Gastrocnemius medialis (tissue), 4 donors: ENCODE results near the gene RFTN1. TPM values are rescaled to one million over a fixed set of nuclear protein-coding genes. Genes with fewer than 3 reads are reported as not detected.

Experiments used
- ATAC-seq, 2 donors: fragments of 150-250 bp; one replicate each; pipeline ENCODE4 v1.9.1; 2016
- DNase-seq, 2 donors: peaks; one replicate each; pipeline ENCODE4 v3.0.0-alpha.2; 2019
- H3K27ac ChIP-seq, 4 donors: fragments of 200-600 bp; sonication (generic); 1 replicate in 1 of 4; 2 replicates in 3 of 4; pipeline ENCODE4 v1.5.1; 2016 to 2018; ENCODE audit warnings: mild to moderate bottlenecking in 2 of 4, moderate library complexity in 1 of 4
- H3K27me3 ChIP-seq, 3 donors: fragments of 200-600 bp; sonication (generic) in 2 of 3; 1 replicate in 1 of 3; 2 replicates in 2 of 3; pipeline versions ENCODE4 v1.5.1 to v1.6.0; 2016 to 2019; ENCODE audit warnings: mild to moderate bottlenecking in 1 of 3, moderate library complexity in 1 of 3
- H3K36me3 ChIP-seq, 2 donors: fragments of 200-600 bp; sonication (generic) in 1 of 2; one replicate each; pipeline ENCODE4 v1.5.1; 2017 to 2018
- H3K4me1 ChIP-seq, 2 donors: fragments of 200-600 bp; sonication (generic) in 1 of 2; one replicate each; pipeline ENCODE4 v1.5.1; 2016 to 2017; ENCODE audit warnings: mild to moderate bottlenecking in 2 of 2
- H3K4me3 ChIP-seq, 4 donors: fragments of 200-600 bp; sonication (generic) in 3 of 4; 1 replicate in 1 of 4; 2 replicates in 3 of 4; pipeline ENCODE4 v1.5.1; 2016 to 2019; ENCODE audit warnings: mild to moderate bottlenecking in 2 of 4
- H3K9me3 ChIP-seq, 3 donors: fragments of 200-600 bp; sonication (generic) in 2 of 3; 1 replicate in 1 of 3; 2 replicates in 2 of 3; pipeline ENCODE4 v1.5.1; 2016 to 2019
- POLR2A ChIP-seq, 2 donors: fragments of 450-650 bp; IDR thresholded peaks; one replicate each; pipeline ENCODE4 v1.6.1; 2017; ENCODE audit warnings: antibody characterized with exemption in 2 of 2, mild to moderate bottlenecking in 2 of 2, moderate library complexity in 2 of 2
- in situ Hi-C, 4 donors: fragments of 200-750 bp; cut with MboI; loops; one replicate each; pipeline versions ENCODE4 v1.15.0 to v1.8.0; 2017; ENCODE audit warnings: low sequenced_read_pairs in 4 of 4
- intact Hi-C: fragments of 100-400 bp; cut with DNase I; formaldehyde crosslinking; loops from one replicate; pipeline ENCODE4 v1.15.1; 2023; ENCODE audit warnings: low total_unique reads
- total RNA-seq, 4 donors: library from RNA; depleted of rRNA; stranded (reverse); fragments of >200 nt; gene quantifications; one replicate each; pipeline versions ENCODE4 v1.1.0 to v1.2.3, GENCODE V29; 2016
- TF ChIP-seq, protein P1 (sequence below), 5 experiments: fragments of 450-650 bp in 3 of 5; fragments of 200-600 bp in 2 of 5; sonication (generic) in 2 of 5; IDR thresholded peaks in 4 of 5; conservative IDR thresholded peaks in 1 of 5; 1 replicate in 4 of 5; 2 replicates in 1 of 5; pipeline ENCODE4 v1.5.1; 2016 to 2019; ENCODE audit warnings: antibody characterized with exemption in 5 of 5, mild to moderate bottlenecking in 3 of 5, moderate library complexity in 3 of 5

The RFTN1 gene
- total RNA-seq, 4 donors from 2014 or later: 10.7 to 22.8 (median 11.7) TPM

GRCh38 chr3:16514755-16515353, 1.4 kb upstream of the RFTN1 start:
- Histone ChIP-seq H3K27ac (peak overlapping the region in 2 of 4 donors; percentile 75 to 86), H3K9me3 (no peaks in the 10 kb centered on the region), H3K36me3 (no peaks in the 10 kb centered on the region), H3K27me3 (no peaks in the 10 kb centered on the region), H3K4me3 (no peak overlapping the region), H3K4me1 (peaks cover 33% of the 10 kb centered on the region in 2 donors)
- ATAC-seq: no peak
- no peak for DNase-seq
- no peak for TF ChIP-seq POLR2A (IDR thresholded peaks at IDR 0.05)
- TF ChIP-seq, protein P1, sequence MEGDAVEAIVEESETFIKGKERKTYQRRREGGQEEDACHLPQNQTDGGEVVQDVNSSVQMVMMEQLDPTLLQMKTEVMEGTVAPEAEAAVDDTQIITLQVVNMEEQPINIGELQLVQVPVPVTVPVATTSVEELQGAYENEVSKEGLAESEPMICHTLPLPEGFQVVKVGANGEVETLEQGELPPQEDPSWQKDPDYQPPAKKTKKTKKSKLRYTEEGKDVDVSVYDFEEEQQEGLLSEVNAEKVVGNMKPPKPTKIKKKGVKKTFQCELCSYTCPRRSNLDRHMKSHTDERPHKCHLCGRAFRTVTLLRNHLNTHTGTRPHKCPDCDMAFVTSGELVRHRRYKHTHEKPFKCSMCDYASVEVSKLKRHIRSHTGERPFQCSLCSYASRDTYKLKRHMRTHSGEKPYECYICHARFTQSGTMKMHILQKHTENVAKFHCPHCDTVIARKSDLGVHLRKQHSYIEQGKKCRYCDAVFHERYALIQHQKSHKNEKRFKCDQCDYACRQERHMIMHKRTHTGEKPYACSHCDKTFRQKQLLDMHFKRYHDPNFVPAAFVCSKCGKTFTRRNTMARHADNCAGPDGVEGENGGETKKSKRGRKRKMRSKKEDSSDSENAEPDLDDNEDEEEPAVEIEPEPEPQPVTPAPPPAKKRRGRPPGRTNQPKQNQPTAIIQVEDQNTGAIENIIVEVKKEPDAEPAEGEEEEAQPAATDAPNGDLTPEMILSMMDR (IDR thresholded peaks at IDR 0.05 in 4 of 5, conservative IDR thresholded peaks at IDR 0.05 in 1 of 5): no peak
- in situ Hi-C loops (no loop called here), intact Hi-C loops (loop anchor here (5.0 kb wide), 2 partner anchors 32 to 118 kb away; no protein-coding TSS in a partner anchor)

GRCh38 chr3:16514021-16514700, 662 bp upstream of the RFTN1 start:
- Histone ChIP-seq H3K27me3 (no peaks in the 10 kb centered on the region), H3K4me1 (peaks cover 33 to 38% of the 10 kb centered on the region in 2 donors), H3K27ac (peak overlapping the region; percentile 56 to 86 (median 76)), H3K4me3 (peak overlapping the region; percentile 73 to 83 (median 80)), H3K9me3 (no peaks in the 10 kb centered on the region), H3K36me3 (no peaks in the 10 kb centered on the region)
- ATAC-seq: no peak
- intact Hi-C loops (loop anchor here (5.0 kb wide), 2 partner anchors 33 to 117 kb away; no protein-coding TSS in a partner anchor), in situ Hi-C loops (no loop called here)
- DNase-seq: no peak
- no peak for TF ChIP-seq POLR2A (IDR thresholded peaks at IDR 0.05)
- TF ChIP-seq, protein P1 (IDR thresholded peaks at IDR 0.05 in 4 of 5, conservative IDR thresholded peaks at IDR 0.05 in 1 of 5): no peak

DNA sequence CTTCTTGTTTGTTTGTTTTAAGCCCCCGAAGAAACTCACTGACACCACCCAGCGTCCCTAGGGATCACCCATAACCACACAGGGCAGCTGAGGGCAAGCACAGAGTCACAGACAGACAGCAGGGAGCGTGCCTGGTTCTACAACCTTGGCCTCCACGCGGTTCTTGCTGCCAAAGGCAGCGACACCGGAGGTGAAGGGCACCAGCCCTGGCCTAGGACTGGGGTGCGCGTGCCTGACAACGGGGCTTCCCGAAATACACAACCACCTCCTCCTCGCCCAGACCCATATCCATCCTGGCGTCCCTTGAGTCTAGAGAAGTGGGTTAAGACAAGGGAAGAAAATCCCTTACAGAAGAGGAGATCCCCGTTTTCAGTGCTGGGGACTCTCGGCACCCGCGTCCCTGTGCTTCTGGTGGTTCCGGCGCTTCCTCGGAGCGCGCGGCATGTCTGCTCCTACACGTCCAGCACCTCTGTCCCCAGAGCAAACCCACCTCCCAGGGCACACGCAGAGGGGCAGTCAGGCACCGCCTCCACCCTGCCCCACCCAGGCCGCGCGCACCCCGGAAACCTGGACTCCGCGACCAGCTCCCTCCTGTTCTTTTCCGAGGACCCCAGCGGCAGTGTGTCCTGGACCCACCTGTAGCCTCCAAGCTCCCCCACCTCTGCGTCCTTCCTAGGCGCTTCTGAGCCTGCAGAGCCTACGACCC, 911 bp downstream of the RFTN1 start:
- ATAC-seq (peak; percentile 49 to 65), DNase-seq (peak; percentile 30 to 52)
- H3K4me1 ChIP-seq: peaks cover 40 to 54% of the 10 kb centered on the region in 2 donors
- no peaks in the 10 kb centered on the region for H3K36me3 ChIP-seq
- TF ChIP-seq, protein P1 (IDR thresholded peaks at IDR 0.05 in 4 of 5, conservative IDR thresholded peaks at IDR 0.05 in 1 of 5): no peak
- TF ChIP-seq POLR2A (IDR thresholded peaks at IDR 0.05): peak in 1 of 2 donors; percentile 29
- in situ Hi-C loops (no loop called here), intact Hi-C loops (loop anchor here (5.0 kb wide), 2 partner anchors 35 to 115 kb away; no protein-coding TSS in a partner anchor)
- peak overlapping the region; percentile 73 to 83 (median 80) for H3K4me3 ChIP-seq
- no peaks in the 10 kb centered on the region for H3K9me3 ChIP-seq
- H3K27ac ChIP-seq: peak overlapping the region; percentile 75 to 86 (median 78)
- H3K27me3 ChIP-seq: no peaks in the 10 kb centered on the region

DNA sequence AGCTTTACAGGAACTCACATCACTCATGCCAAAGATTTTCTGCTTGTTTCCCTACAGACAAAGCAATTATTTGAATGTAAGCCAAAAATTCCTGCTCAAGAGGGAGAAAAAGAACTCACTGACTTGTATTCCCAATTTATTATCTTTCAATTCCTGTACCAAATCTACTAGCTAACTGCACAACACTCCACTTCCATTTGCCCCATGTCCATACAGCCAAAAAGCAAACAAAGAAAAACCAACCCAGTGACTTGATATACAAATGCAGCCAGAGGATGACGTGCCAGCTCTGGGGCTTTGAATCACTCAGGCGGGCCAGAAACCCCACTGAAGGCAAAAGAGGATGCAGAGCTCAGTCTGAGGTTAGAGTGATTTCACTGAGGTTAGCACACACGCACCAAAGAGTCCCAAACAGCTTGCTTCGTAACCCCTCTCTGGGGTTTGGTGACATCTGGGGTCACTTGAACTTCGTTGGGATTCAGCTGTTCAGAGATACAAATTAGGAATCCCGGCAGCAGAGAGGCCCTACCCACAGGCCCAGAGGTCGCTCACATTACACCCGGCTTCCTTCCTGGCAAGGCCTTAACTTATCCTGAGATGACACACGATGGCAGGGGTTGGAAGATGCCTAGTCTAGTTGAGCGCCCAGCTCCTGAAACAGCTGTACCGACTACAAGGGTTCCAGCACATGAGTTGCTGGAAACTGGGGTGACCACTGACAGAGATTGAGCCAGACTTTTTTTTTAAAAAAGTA, 1.6 kb downstream of the RFTN1 start:
- peaks cover 40 to 55% of the 10 kb centered on the region in 2 donors for H3K4me1 ChIP-seq
- in situ Hi-C loops (no loop called here), intact Hi-C loops (loop anchor here (5.0 kb wide), 2 partner anchors 35 to 115 kb away; no protein-coding TSS in a partner anchor)
- H3K9me3 ChIP-seq: no peaks in the 10 kb centered on the region
- H3K27ac ChIP-seq: peak overlapping the region; percentile 75 to 86 (median 78)
- no peaks in the 10 kb centered on the region for H3K27me3 ChIP-seq
- ATAC-seq: peak; percentile 69 to 77
- TF ChIP-seq, protein P1 (IDR thresholded peaks at IDR 0.05 in 4 of 5, conservative IDR thresholded peaks at IDR 0.05 in 1 of 5): no peak
- no peak for TF ChIP-seq POLR2A (IDR thresholded peaks at IDR 0.05)
- no peaks in the 10 kb centered on the region for H3K36me3 ChIP-seq
- DNase-seq: peak; percentile 45 to 61
- peak overlapping the region; percentile 73 to 83 (median 80) for H3K4me3 ChIP-seq
